B cell (primary cell): Measurements from ENCODE around the gene FAM111B. TPM values are rescaled to one million over a fixed set of nuclear protein-coding genes. Genes with fewer than 3 reads are reported as not detected.
A peak's percentile ranks its signal among the peaks of the same experiment; 100 is the strongest.
"Not testable (repeated sequence)": the region's sequence is repeated elsewhere in the genome, so short reads cannot be mapped to it uniquely, and the experiment has no call there.

ENCODE experiments used
- ATAC-seq: fragments of 200-7000 bp; cut with Tn5 transposase; one replicate; pipeline ENCODE4 v1.10.0; 2021; ENCODE audit warnings: low read depth, mild to moderate bottlenecking, moderate number of reproducible peaks, moderate library complexity
- CTCF ChIA-PET: fragments of 350-600 bp; sonication (Branson Sonifier 250); formaldehyde crosslinking; loops from one replicate; lab custom pipeline; 2021; ENCODE audit warnings: antibody characterized with exemption, inconsistent platforms; lab: Charles Lee
- POLR2A ChIA-PET: fragments of 350-600 bp; sonication (Branson Sonifier 250); formaldehyde crosslinking; loops from one replicate; lab custom pipeline; 2021; ENCODE audit warnings: antibody characterized with exemption; lab: Charles Lee
- DNase-seq: peaks from one replicate; pipeline ENCODE4 v3.0.0; 2013
- H2AFZ ChIP-seq: 2 replicates; pipeline ENCODE4 v1.6.1; 2012; ENCODE audit warnings: mild to moderate bottlenecking, low read depth, low read length; ENCODE audit not compliant: insufficient read depth, poor library complexity, severe bottlenecking
- H3K27ac ChIP-seq, 2 donors: 1 replicate in 1 of 2; 2 replicates in 1 of 2; pipeline ENCODE4 v1.5.1; 2012 to 2013; ENCODE audit warnings: low read length in 2 of 2, mild to moderate bottlenecking in 2 of 2, moderate library complexity in 1 of 2
- H3K27me3 ChIP-seq, 4 experiments: fragments of 200-600 bp in 1 of 4; sonication (generic) in 1 of 4; replicated peaks in 1 of 4; 1 replicate in 2 of 4; 2 replicates in 2 of 4; pipeline versions ENCODE4 v1.6.1 to v1.7.0; 2013 to 2016; ENCODE audit warnings: low read length in 3 of 4, mild to moderate bottlenecking in 2 of 4, mixed read lengths in 1 of 4, moderate library complexity in 1 of 4; ENCODE audit not compliant: insufficient read depth in 4 of 4, control insufficient read depth in 3 of 4; ENCODE audit errors: control extremely low read depth in 1 of 4
- H3K36me3 ChIP-seq, 2 experiments: replicated peaks in 1 of 2; 1 replicate in 1 of 2; 2 replicates in 1 of 2; pipeline versions ENCODE4 v1.6.1 to v1.7.1; 2013; ENCODE audit warnings: low read length in 1 of 2; ENCODE audit not compliant: insufficient read depth in 2 of 2, control insufficient read depth in 1 of 2; ENCODE audit errors: control extremely low read depth in 1 of 2, extremely low read depth in 1 of 2
- H3K4me1 ChIP-seq, 2 donors: fragments of 200-600 bp in 1 of 2; sonication (generic) in 1 of 2; 1 replicate in 1 of 2; 2 replicates in 1 of 2; pipeline versions ENCODE4 v1.5.1 to v1.6.1; 2013 to 2017; ENCODE audit warnings: low read length in 2 of 2; ENCODE audit not compliant: control insufficient read depth in 2 of 2, insufficient read depth in 2 of 2
- H3K4me2 ChIP-seq: replicated peaks from 2 replicates; pipeline ENCODE3; 2012; ENCODE audit warnings: mild to moderate bottlenecking, low read depth, low read length; ENCODE audit not compliant: poor library complexity, severe bottlenecking
- H3K4me3 ChIP-seq, 5 experiments: fragments of 200-600 bp in 1 of 5; sonication (generic) in 1 of 5; 1 replicate in 3 of 5; 2 replicates in 2 of 5; pipeline versions ENCODE4 v1.5.1 to v1.7.0; 2011 to 2016; ENCODE audit warnings: low read length in 4 of 5, mild to moderate bottlenecking in 4 of 5, low read depth in 2 of 5, control low read depth in 1 of 5, moderate library complexity in 1 of 5; ENCODE audit not compliant: insufficient read depth in 1 of 5; ENCODE audit errors: control extremely low read depth in 1 of 5, extremely low read depth in 1 of 5
- H3K79me2 ChIP-seq: fragments of 200-600 bp; sonication (generic); one replicate; pipeline ENCODE4 v1.6.0; 2016; ENCODE audit warnings: low read length; ENCODE audit not compliant: control insufficient read depth, insufficient read depth
- H3K9ac ChIP-seq: fragments of 200-600 bp; sonication (generic); 2 replicates; pipeline ENCODE4 v1.6.1; 2017; ENCODE audit warnings: mild to moderate bottlenecking, low read length, moderate library complexity
- H3K9me3 ChIP-seq, 3 donors: one replicate each; pipeline versions ENCODE4 v1.6.1 to v1.7.1; 2013; ENCODE audit warnings: low read length in 2 of 3; ENCODE audit not compliant: control insufficient read depth in 2 of 3, insufficient read depth in 1 of 3; ENCODE audit errors: control extremely low read depth in 1 of 3
- H4K20me1 ChIP-seq: 2 replicates; pipeline ENCODE4 v1.6.0; 2012; ENCODE audit warnings: mild to moderate bottlenecking, low read length; ENCODE audit not compliant: insufficient read depth, control insufficient read depth, poor library complexity, severe bottlenecking
- H3K27ac Mint-ChIP-seq: one replicate; pipeline ENCODE4 v1.8.0; 2021; ENCODE audit warnings: mixed read lengths
- H3K27me3 Mint-ChIP-seq: one replicate; pipeline ENCODE4 v1.8.0; 2021; ENCODE audit warnings: mixed read lengths
- H3K4me1 Mint-ChIP-seq: one replicate; pipeline ENCODE4 v1.8.0; 2021; ENCODE audit warnings: mixed read lengths
- H3K4me3 Mint-ChIP-seq: one replicate; pipeline ENCODE4 v1.8.0; 2021; ENCODE audit warnings: mixed read lengths
- H3K9me3 Mint-ChIP-seq: one replicate; pipeline ENCODE4 v1.8.0; 2022; ENCODE audit warnings: mixed read lengths; ENCODE audit not compliant: insufficient read depth
- WGBS: methylation state at CpG from one replicate; pipeline ENCODE4 v1.1.5; 2013; ENCODE audit warnings: missing lambda C conversion rate; ENCODE audit not compliant: insufficient coverage; 5-methylcytosine and 5-hydroxymethylcytosine counted together
- intact Hi-C: fragments of 100-400 bp; cut with micrococcal nuclease; formaldehyde crosslinking; loops from one replicate; pipeline ENCODE4 v1.10.0; 2022
- polyA plus RNA-seq: library from polyadenylated mRNA; depleted of rRNA; stranded (reverse); fragments of >200 nt; gene quantifications from 2 replicates; pipeline ENCODE4 v1.2.3, GENCODE V29; 2012
- total RNA-seq, 2 donors: library from RNA; stranded (reverse); fragments of 120-200 nt in 1 of 2; gene quantifications; 1 replicate in 1 of 2; 2 replicates in 1 of 2; pipeline versions ENCODE4 v1.2.3 to v1.2.4, GENCODE V29; 2013 to 2022
- TF ChIP-seq, protein P1 (sequence below): fragments of 200-600 bp; IDR thresholded peaks from one replicate; pipeline ENCODE4 v1.8.0; 2022; ENCODE audit warnings: antibody characterized with exemption, mild to moderate bottlenecking

FAM111B gene
- total and polyA plus RNA-seq, 2 donors (not counting 1 experiment from before 2014, with no cell fraction given): 3.6 to 155 TPM

DNA sequence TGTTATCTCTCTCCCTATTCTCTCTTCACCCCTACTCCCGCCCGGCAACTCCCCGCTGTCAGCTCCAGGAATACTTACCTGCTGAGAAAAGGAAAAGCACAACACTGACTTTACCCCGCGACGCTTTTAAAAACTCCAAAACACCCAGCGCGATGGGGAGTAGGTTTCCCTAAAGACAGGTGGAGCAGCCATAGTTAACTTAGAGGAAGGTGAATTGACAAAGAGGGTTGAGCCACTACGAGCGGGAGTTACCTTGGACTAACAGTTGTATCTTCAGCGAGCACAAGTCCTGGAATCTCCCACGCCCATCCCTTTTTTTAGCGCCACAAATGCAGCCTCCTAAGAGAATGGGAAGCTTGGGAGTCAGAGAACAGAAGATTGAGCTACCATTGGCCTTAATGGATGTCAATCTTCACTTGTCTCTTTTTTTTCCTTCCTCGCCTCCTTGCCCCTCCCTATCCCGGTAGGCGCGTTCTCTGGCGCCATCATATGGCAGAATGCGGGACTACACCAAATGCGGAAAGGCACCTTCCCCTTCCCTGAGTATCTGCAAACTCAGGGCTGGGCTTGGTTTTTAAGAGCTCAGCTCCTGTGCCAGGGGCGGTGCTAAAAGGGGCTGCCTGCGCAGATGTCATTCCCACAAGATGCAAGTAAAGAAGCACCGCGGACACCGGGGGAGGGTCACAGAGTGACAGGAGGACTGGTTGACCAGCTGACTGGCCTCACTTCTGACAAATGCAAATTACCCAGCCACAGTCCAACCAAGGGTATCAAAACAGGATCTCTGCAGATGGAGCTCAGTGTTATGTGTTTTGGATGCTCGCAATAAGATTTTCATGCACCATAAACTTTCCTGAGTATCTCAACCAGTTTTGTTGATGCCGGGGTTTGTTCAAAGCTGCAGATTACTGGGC lies 48.7 kb upstream of the FAM111B start:
- DNase-seq (peak; percentile 95), ATAC-seq (peak; percentile 89)
- Histone ChIP-seq H3K79me2 (peaks cover 10% of the 10 kb centered on the region), H3K9me3 (peaks cover 0 to 17% (median 0%) of the 10 kb centered on the region in 3 donors), H3K9ac (peak overlapping the region; percentile 71), H2AFZ (peak overlapping the region; percentile 77), H3K4me3 (peak overlapping the region; percentile 11 to 70 (median 65)), H3K4me2 (peak overlapping the region; percentile 67), H3K27ac (peak overlapping the region; percentile 60 to 71), H3K4me1 (peaks cover 39 to 55% of the 10 kb centered on the region in 2 donors)
- intact Hi-C loops: loop anchor here (1.0 to 5.0 kb wide), 10 partner anchors 19 to 531 kb away; partner anchors contain the start of gene ZFP91
- Mint-ChIP-seq H3K4me3 (peak overlapping the region; percentile 97), H3K4me1 (peaks cover 62% of the 10 kb centered on the region), H3K27ac (peak overlapping the region; percentile 90)
- H3K9me3 Mint-ChIP-seq, H3K27me3 Mint-ChIP-seq, H3K27me3 ChIP-seq, H4K20me1 ChIP-seq, H3K36me3 ChIP-seq: not testable (repeated sequence)
- CTCF ChIA-PET: interaction anchor here (0.6 to 4.1 kb wide), 45 partner anchors 9 to 483 kb away, joined by 3 to 76 read pairs (median 6); partner anchors contain the start of genes FAM111A, FAM111B, GLYATL1B and LPXN
- TF ChIP-seq, protein P1, sequence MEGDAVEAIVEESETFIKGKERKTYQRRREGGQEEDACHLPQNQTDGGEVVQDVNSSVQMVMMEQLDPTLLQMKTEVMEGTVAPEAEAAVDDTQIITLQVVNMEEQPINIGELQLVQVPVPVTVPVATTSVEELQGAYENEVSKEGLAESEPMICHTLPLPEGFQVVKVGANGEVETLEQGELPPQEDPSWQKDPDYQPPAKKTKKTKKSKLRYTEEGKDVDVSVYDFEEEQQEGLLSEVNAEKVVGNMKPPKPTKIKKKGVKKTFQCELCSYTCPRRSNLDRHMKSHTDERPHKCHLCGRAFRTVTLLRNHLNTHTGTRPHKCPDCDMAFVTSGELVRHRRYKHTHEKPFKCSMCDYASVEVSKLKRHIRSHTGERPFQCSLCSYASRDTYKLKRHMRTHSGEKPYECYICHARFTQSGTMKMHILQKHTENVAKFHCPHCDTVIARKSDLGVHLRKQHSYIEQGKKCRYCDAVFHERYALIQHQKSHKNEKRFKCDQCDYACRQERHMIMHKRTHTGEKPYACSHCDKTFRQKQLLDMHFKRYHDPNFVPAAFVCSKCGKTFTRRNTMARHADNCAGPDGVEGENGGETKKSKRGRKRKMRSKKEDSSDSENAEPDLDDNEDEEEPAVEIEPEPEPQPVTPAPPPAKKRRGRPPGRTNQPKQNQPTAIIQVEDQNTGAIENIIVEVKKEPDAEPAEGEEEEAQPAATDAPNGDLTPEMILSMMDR: peak; percentile 91
- POLR2A ChIA-PET: interaction anchor here (1.0 to 1.5 kb wide), 11 partner anchors 14 to 86 kb away, joined by 3 to 13 read pairs (median 7); partner anchors contain the start of gene FAM111B
- WGBS: 1% methylated on average over 16 of the region's 27 CpGs

DNA sequence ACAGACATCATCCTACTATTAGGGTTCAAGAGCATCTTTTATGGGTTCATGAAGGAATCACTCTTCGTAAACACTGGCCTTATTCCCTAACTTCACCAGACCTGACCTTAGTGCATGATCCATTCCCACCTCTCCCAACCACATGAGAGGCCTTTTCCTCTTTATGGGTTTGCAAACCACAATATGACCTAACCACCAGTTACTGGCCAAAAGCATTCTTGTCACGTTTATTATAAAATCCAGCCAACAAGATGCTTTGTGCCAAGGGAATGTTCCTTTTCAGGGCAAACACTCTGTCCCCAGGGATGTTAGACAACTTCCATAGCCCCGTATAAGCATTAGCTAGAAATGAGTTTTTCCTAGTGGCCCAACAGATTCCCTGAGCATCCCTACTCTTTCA lies 46.9 kb upstream of the FAM111B start:
- not testable (repeated sequence) for ATAC-seq

More for the DNA sequence above, 46.9 kb upstream of the FAM111B start:
- H3K4me2 ChIP-seq, DNase-seq, H3K9me3 Mint-ChIP-seq, POLR2A ChIA-PET, H2AFZ ChIP-seq, H3K27ac ChIP-seq, H3K27me3 ChIP-seq, H3K36me3 ChIP-seq, H3K79me2 ChIP-seq, H3K9ac ChIP-seq, H4K20me1 ChIP-seq, intact Hi-C loops, H3K4me3 ChIP-seq, H3K27me3 Mint-ChIP-seq: not testable (repeated sequence)
- H3K4me3 Mint-ChIP-seq: peak overlapping the region; percentile 11
- CTCF ChIA-PET: interaction anchor here (1.5 to 4.1 kb wide), 7 partner anchors 17 to 384 kb away, joined by 4 to 76 read pairs (median 35); partner anchors contain the start of gene FAM111B
- H3K9me3 ChIP-seq: peaks cover 0 to 21% (median 0%) of the 10 kb centered on the region in 3 donors
- 67% methylated on average over 3 of the region's 3 CpGs for WGBS
- H3K4me1 Mint-ChIP-seq: peaks cover 49% of the 10 kb centered on the region
- peak overlapping the region; percentile 90 for H3K27ac Mint-ChIP-seq
- H3K4me1 ChIP-seq: peaks cover 23 to 39% of the 10 kb centered on the region in 2 donors
